ENCODE data around the gene KRTAP19-8.

DNA sequence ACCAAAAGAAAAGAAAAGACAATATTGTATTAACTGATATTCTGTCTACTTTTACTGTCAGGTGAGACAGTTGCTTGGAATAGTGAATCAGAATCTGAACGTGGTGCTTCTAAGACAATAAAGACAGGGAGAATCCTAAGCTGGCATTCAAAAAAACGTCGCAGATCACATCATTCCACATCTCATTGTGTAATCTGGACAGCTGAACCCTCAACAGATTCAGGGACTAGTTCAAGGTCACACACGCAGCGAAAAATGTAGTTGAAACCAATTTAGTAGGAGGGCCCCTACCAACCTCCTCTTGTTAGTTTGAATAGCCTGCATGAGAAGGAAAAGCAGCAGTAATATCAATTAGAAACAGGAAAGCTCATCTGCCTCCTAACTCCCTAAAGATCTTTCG lies 46.4 kb upstream of the KRTAP19-8 start:
- TF ChIP-seq CTCF (IDR thresholded peaks at IDR 0.05 in 4 of 5, conservative IDR thresholded peaks at IDR 0.05 in 1 of 5) (no peak), POLR2A (IDR thresholded peaks at IDR 0.05) (no peak)
